GM18907 (cell line): ENCODE results near the gene UNC5C.

Experiments used
- ATAC-seq: cut with Tn5 transposase; IDR thresholded peaks from one replicate; pipeline ENCODE4 v1.9.1; 2021; ENCODE audit warnings: mild to moderate bottlenecking, moderate library complexity; ENCODE audit not compliant: unreplicated experiment

UNC5C gene

GRCh38 chr4:95409750-95410149 is 139.0 kb downstream of the UNC5C start:
- no peak for ATAC-seq

GRCh38 chr4:95409127-95409526 is 139.6 kb downstream of the UNC5C start:
- no peak for ATAC-seq

- no peak for ATAC-seq
Measured at GRCh38 chr4:95402299-95402698, 146.5 kb downstream of the UNC5C start.

- ATAC-seq: no peak
Measured at GRCh38 chr4:95398217-95398616, 150.6 kb downstream of the UNC5C start.

GRCh38 chr4:95394752-95395306 is 153.9 kb downstream of the UNC5C start:
- no peak for ATAC-seq

GRCh38 chr4:95393821-95394220 is 155.0 kb downstream of the UNC5C start:
- ATAC-seq: no peak

GRCh38 chr4:95388911-95389310 is 159.9 kb downstream of the UNC5C start:
- ATAC-seq: no peak

GRCh38 chr4:95387719-95388118 is 161.1 kb downstream of the UNC5C start:
- ATAC-seq: no peak

GRCh38 chr4:95386410-95386809 is 162.4 kb downstream of the UNC5C start:
- no peak for ATAC-seq

- no peak for ATAC-seq
Measured at GRCh38 chr4:95381843-95382580, 166.8 kb downstream of the UNC5C start.

- no peak for ATAC-seq
Measured at GRCh38 chr4:95379633-95380032, 169.1 kb downstream of the UNC5C start.

GRCh38 chr4:95377366-95377900 is 171.3 kb downstream of the UNC5C start:
- ATAC-seq: no peak

- no peak for ATAC-seq
Measured at GRCh38 chr4:95371476-95372224, 177.1 kb downstream of the UNC5C start.

GRCh38 chr4:95367824-95368223 is 180.9 kb downstream of the UNC5C start:
- no peak for ATAC-seq

- ATAC-seq: no peak
Measured at GRCh38 chr4:95363966-95364365, 184.8 kb downstream of the UNC5C start.

- no peak for ATAC-seq
Measured at GRCh38 chr4:95363559-95363925, 185.2 kb downstream of the UNC5C start.

GRCh38 chr4:95362906-95363558 is 185.7 kb downstream of the UNC5C start:
- ATAC-seq: no peak

GRCh38 chr4:95362066-95362465 is 186.7 kb downstream of the UNC5C start:
- ATAC-seq: no peak

GRCh38 chr4:95361696-95361965 is 187.1 kb downstream of the UNC5C start:
- ATAC-seq: no peak

GRCh38 chr4:95360906-95361695 is 187.7 kb downstream of the UNC5C start:
- ATAC-seq: no peak
